GM12801 (cell line): ENCODE results near the gene GUK1.

Experiments used
- TF ChIP-seq, protein P1 (sequence below): IDR thresholded peaks from one replicate; pipeline ENCODE4 v1.5.1; 2011; ENCODE audit warnings: control low read depth; ENCODE audit not compliant: insufficient read length; ENCODE audit errors: extremely low read depth

GUK1 gene

DNA sequence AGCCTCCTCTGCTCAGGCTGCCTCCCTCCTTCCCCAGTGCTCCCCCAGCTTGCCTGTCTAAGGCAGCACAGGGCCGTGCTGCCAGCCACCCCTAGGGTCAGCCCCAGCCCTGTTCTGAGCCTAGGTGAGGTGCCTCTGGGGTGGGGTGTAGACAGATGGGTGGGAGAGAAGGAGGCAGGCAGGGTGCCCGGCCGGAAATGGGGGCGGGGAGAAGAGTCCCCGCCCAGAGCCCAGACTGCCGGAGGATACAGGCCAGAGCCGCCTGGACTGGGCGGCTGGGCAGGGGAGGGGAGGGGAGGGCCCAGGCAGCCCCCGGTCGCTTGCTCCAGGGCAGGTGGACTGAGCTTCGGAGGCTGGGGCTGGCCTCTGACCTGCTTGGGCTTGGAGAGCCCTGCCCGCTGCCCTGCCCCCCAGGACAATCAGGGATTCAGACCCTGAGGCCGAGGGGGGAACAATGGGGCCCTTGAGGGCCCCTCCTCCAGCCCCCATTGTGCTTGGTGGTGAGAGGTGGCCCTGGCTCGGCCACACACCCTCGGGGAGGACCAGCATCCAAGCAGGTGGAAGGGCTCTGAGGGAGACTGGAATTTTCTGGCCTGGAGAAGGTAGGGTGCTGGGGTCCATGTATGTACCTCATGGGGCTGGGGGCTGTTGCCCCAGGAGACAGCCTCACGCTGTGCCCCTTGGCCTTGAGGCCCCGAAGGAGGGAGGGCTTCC lies 9.5 kb downstream of the GUK1 start, which contains the start of gene GJC2:
Gene GJC2 (plus strand): TSS at position 525 of the 714 bp plus-strand sequence. CDS start 7,829 bp downstream, outside the sequence.
- TF ChIP-seq, protein P1, sequence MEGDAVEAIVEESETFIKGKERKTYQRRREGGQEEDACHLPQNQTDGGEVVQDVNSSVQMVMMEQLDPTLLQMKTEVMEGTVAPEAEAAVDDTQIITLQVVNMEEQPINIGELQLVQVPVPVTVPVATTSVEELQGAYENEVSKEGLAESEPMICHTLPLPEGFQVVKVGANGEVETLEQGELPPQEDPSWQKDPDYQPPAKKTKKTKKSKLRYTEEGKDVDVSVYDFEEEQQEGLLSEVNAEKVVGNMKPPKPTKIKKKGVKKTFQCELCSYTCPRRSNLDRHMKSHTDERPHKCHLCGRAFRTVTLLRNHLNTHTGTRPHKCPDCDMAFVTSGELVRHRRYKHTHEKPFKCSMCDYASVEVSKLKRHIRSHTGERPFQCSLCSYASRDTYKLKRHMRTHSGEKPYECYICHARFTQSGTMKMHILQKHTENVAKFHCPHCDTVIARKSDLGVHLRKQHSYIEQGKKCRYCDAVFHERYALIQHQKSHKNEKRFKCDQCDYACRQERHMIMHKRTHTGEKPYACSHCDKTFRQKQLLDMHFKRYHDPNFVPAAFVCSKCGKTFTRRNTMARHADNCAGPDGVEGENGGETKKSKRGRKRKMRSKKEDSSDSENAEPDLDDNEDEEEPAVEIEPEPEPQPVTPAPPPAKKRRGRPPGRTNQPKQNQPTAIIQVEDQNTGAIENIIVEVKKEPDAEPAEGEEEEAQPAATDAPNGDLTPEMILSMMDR = no peak

DNA sequence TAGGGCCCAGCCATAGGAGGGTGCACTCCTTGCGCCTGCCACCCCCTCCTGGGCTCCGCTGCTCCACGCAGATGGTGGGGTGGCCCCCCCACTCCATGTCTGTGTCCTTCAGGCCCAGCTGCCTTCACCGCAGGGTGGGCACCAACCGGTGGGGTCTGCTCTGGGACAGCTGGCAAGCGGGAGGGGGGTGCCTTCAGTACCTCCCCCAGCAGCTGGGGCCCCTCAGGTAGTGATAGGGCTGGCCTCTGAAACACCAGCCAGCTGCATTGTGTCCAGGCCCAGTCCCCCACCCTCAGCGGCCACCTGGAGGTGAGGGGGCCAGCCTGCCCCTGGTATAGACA lies 10.0 kb downstream of the GUK1 start:
- TF ChIP-seq, protein P1 = no peak

DNA sequence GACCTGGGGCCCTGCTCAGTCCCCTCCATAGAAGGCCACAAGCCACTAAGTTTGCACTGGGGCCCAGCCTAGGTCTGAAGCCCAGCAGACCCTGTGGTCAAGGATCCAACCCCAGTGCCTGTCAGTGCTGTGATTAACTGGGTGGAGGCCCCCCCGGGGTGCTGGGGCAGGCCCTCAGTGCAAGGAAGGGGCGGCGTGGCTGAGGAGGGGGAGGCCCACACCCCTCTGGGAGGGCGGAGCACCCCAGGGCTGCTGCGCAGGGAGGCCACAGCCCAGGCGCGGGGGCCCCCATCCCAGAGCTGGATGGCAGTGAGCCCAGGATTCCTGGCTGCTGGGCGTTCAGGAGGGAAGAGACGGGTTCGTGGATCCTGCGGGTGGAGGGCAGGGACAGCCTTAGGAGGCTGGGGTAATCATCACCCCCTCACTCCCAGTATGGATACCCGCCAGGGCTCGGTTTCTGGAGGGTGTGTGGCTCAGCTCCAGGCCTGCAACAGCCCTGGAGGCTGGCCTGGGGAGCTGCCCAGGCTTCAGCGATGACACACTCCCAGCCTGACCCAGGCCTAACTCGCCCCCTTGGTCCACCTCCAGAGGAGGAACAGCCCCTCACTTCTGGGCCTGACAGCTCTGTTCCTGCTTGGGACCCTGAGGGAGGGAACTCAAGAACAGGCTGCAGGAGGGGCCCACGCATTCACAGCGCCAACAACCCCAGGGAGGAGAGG lies 10.5 kb downstream of the GUK1 start:
- TF ChIP-seq, protein P1 = no peak

DNA sequence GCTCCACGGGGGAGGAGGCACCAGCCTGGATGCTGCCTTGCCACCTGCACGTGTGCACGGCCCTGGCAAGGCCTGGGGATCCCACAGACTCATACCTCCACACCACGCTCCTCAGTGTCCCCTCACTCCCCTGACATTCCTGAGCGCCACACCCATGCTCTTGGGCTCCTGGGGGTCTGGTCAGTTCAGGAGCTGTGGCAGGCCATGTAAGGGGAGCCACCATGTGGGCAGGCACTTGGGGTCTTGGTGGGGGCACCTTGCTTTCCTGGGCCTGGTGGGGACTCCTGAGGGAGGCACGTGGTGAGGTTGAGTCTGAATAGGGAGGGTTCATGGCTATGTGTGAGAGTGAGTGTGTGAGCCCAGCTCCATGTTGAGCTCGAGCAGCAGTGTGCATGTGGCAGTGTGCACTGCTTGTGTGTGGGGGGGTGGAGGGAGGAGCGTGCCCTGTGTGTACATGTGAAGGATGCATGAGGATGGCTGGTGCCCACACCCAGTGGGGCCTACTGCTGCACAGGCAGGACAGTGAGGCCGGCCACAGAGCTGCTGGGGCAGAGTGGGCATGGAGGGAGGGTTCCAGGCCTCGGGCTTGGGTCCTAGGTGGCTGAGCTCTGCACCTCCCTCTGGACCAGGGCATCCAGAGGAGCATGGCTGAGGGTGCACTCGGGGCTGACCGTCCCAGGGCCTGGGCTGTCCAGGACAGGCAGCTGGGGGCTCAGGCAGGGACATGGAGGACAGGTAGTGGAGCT lies 11.3 kb downstream of the GUK1 start:
- TF ChIP-seq, protein P1 = no peak

DNA sequence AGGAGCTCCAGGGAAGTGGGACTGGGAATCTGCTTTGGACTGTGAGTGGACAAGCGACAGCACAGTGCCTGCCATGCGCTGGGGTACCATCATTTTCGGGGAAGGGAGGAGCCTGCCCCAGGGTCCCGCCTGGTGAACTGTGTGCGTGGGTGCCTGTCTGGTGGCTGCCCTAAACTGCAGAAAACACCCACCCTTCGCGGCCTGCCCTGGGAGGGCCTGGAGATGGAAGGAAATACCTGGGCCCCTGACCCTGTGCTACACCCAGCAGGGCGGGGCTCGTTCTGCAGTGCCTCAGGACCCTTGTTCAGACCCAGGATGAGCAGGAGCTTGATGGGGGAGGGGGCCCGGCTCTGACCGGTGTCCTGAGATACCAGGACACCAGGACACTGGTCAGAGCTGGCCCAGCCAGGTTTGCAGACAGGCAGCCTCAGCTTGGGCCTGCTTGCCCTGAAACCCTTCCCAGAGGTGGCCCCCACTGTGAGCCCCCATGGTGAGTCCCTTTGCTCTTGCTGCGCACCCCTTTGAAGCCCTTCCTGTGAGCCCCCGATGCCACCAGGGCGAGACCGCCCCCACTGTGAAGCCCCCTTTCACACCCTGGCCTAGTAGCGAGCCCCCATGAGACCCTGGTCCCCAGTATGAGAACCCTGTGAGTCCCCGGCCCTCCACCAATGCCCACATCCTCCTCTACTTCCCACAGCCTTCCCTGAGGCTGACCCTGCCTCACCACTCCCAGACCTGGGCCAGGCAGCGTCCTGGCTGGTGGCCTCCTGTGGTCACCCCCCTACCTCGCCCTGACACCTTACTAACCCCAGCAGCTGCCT lies 12.2 kb downstream of the GUK1 start:
- TF ChIP-seq, protein P1 = no peak

DNA sequence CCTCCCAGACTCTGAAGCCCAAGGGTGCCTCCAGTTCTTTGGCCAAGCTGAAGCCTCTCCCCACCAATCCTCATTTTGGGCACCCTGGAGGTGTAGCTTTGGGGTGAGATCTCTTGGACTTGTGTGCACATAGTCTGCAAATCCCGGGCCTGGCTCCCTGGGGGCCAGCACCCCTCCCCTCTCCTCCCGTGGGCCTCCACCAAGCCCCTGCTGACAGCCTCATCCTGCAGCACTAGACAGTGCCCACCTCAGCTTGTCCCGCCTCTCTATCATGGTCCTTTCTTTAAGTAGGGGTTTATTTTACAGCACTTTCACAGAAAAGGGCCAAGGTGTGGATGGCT lies 12.8 kb downstream of the GUK1 start:
- TF ChIP-seq, protein P1 = no peak
